Erythroblast (primary cell): ENCODE data around the gene PCDH15.

Experiments used
- GATA1 ChIP-seq: IDR thresholded peaks from 2 replicates; pipeline ENCODE4 v1.6.1; 2011; ENCODE audit warnings: low read depth, mild to moderate bottlenecking, control low read depth, low read length, moderate library complexity
- POLR2A ChIP-seq: IDR thresholded peaks from 2 replicates; pipeline ENCODE4 v1.6.1; 2011; ENCODE audit warnings: mild to moderate bottlenecking, low read length

DNA sequence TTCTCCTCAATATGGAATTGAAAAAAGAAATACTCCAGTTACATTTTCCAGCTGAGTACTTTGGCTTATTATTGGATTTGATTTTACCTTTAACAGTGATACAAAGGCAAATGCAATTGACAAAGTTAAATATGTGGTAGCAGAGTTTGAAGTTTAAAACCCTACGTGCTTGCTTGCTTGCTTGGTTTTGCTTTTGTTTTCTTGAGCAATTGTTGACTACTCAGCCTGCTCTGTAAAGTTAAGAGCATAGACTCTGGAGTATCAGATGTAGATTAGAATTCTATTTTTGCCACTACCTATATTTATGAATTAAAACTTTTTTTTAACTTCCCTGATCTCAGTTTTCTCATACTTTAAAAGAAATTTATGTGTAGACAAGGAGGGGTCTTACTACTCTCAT, 51.4 kb downstream of the PCDH15 start:
- no peak for TF ChIP-seq POLR2A
- no peak for TF ChIP-seq GATA1
